Right lobe of liver (tissue), 4 donors: ENCODE results near the gene ANO4.

Experiments used
- POLR2A ChIP-seq: fragments of 450-650 bp; IDR thresholded peaks from one replicate; pipeline ENCODE4 v1.6.1; 2017; ENCODE audit warnings: antibody characterized with exemption, mild to moderate bottlenecking
- TF ChIP-seq, protein P1 (sequence below), 4 donors: fragments of 200-600 bp in 3 of 4; fragments of 450-650 bp in 1 of 4; IDR thresholded peaks; one replicate each; pipeline versions ENCODE4 v1.5.1 to v1.8.0; 2016 to 2022; ENCODE audit warnings: antibody characterized with exemption in 4 of 4, mild to moderate bottlenecking in 2 of 4
- donor health status: DM: no; HTN: no; CAD: no.
- donor health status: DM: no; HTN: no; CAD: no.
- donor health status: DM: no; HTN: yes; CAD: no.

DNA sequence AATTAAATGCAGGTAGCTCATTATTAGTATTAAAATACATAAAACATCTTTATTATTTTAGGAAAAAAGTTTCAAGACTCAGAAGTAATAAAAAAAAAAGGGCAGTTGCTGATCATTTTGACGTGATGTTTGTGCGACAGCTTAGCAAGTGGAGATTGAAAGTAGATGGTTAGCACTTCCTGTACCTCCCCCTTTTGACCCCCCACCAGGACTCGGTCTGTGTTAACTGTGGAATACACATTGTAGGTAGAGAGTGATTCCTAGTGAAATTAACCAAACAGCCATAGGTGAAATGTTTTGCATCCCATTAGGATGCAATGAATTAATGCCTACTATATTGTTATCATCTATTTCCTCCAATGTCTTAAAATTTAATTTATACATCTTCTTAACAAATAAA is 294.7 kb downstream of the ANO4 start:
- no peak for TF ChIP-seq POLR2A
- TF ChIP-seq, protein P1, sequence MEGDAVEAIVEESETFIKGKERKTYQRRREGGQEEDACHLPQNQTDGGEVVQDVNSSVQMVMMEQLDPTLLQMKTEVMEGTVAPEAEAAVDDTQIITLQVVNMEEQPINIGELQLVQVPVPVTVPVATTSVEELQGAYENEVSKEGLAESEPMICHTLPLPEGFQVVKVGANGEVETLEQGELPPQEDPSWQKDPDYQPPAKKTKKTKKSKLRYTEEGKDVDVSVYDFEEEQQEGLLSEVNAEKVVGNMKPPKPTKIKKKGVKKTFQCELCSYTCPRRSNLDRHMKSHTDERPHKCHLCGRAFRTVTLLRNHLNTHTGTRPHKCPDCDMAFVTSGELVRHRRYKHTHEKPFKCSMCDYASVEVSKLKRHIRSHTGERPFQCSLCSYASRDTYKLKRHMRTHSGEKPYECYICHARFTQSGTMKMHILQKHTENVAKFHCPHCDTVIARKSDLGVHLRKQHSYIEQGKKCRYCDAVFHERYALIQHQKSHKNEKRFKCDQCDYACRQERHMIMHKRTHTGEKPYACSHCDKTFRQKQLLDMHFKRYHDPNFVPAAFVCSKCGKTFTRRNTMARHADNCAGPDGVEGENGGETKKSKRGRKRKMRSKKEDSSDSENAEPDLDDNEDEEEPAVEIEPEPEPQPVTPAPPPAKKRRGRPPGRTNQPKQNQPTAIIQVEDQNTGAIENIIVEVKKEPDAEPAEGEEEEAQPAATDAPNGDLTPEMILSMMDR (IDR thresholded peaks at IDR 0.05), result no peak
